Aorta (tissue), 5 donors: Measurements from ENCODE around the gene NKAIN2. TPM values are rescaled to one million over a fixed set of nuclear protein-coding genes. Genes with fewer than 3 reads are reported as not detected.
"Not testable (repeated sequence)": the region's sequence is repeated elsewhere in the genome, so short reads cannot be mapped to it uniquely, and the experiment has no call there.

Source experiments
- ATAC-seq: fragments of 200-7000 bp; cut with Tn5 transposase; one replicate; pipeline ENCODE4 v1.9.1; 2022; ENCODE audit warnings: moderate library complexity; ENCODE audit not compliant: low FRiP score
- DNase-seq, 2 donors: peaks; one replicate each; pipeline ENCODE4 v3.0.0-alpha.2; 2020
- H3K27ac ChIP-seq, 2 donors: one replicate each; pipeline ENCODE4 v1.5.1; 2013; ENCODE audit warnings: low read length in 2 of 2, mild to moderate bottlenecking in 2 of 2, moderate library complexity in 2 of 2, control low read depth in 1 of 2, inconsistent platforms in 1 of 2, low read depth in 1 of 2
- H3K27me3 ChIP-seq, 2 donors: one replicate each; pipeline ENCODE4 v1.6.1; 2013; ENCODE audit warnings: control low read depth in 1 of 2, low read length in 1 of 2, mild to moderate bottlenecking in 1 of 2, moderate library complexity in 1 of 2; ENCODE audit not compliant: insufficient read depth in 2 of 2, control insufficient read depth in 1 of 2
- H3K36me3 ChIP-seq, 2 donors: one replicate each; pipeline ENCODE4 v1.6.1; 2013; ENCODE audit warnings: control low read depth in 1 of 2, low read length in 1 of 2, mild to moderate bottlenecking in 1 of 2; ENCODE audit not compliant: insufficient read depth in 2 of 2, control insufficient read depth in 1 of 2
- H3K4me1 ChIP-seq, 2 donors: one replicate each; pipeline ENCODE4 v1.6.1; 2013; ENCODE audit warnings: low read length in 2 of 2, control low read depth in 1 of 2, mild to moderate bottlenecking in 1 of 2, moderate library complexity in 1 of 2; ENCODE audit not compliant: insufficient read depth in 2 of 2, control insufficient read depth in 1 of 2
- H3K4me3 ChIP-seq, 2 donors: one replicate each; pipeline ENCODE4 v1.5.1; 2013; ENCODE audit warnings: low read length in 2 of 2, control low read depth in 1 of 2, mild to moderate bottlenecking in 1 of 2
- H3K9me3 ChIP-seq: one replicate; pipeline ENCODE4 v1.6.1; 2013; ENCODE audit warnings: mild to moderate bottlenecking, low read length; ENCODE audit not compliant: control insufficient read depth
- WGBS, 2 donors: extraction: QIAGEN DNeasy Blood & Tissue Kit; methylation state at CpG; one replicate each; pipeline ENCODE4 v1.1.7; 2013; 5-methylcytosine and 5-hydroxymethylcytosine counted together
- intact Hi-C, 2 donors: fragments of 100-400 bp; cut with DNase I; formaldehyde crosslinking; loops; one replicate each; pipeline versions ENCODE4 v1.14.2 to v1.15.0; 2022
- polyA plus RNA-seq, 2 donors: library from polyadenylated mRNA; stranded (reverse); fragments of 200-250 nt; gene quantifications; one replicate each; pipeline ENCODE4 v1.2.3, GENCODE V29; 2013
- total RNA-seq, 2 donors: library from RNA; stranded (reverse); fragmentation: NEBNext Ultra II Directional; extraction: Animal tissue kit (Norgen Biotek cat#: 25700); gene quantifications; one replicate each; pipeline ENCODE4 v1.2.1, GENCODE V29; 2021
- donor health status: healthy with polysubstance abuse.
- donor health status: Bipolar disorder and iron deficiency.
- donor health status: DM: no; HTN: no; CAD: no.
- donor health status: DM: no; HTN: no; CAD: no.
- donor health status: DM: yes; HTN: yes; CAD: no.

Gene NKAIN2
- total and polyA plus RNA-seq, 4 donors, result 1.4 to 1.9 TPM; not detected in 2

- DNase-seq (no peak), ATAC-seq (no peak)
- Histone ChIP-seq H3K4me3 (no peak overlapping the region), H3K4me1 (no peaks in the 10 kb centered on the region), H3K27ac (no peak overlapping the region), H3K27me3 (no peaks in the 10 kb centered on the region), H3K36me3 (no peaks in the 10 kb centered on the region), H3K9me3 (no peaks in the 10 kb centered on the region)
- intact Hi-C loops, result no loop called here
These were observed 169.1 kb downstream of the NKAIN2 start for GRCh38 chr6:123972600-123973294.

- WGBS, 2 donors, result 61 to 62% methylated on average over 2 of the region's 2 CpGs
These were observed 176.6 kb downstream of the NKAIN2 start for GRCh38 chr6:123980311-123980710.

GRCh38 chr6:123986938-123987337 is 183.3 kb downstream of the NKAIN2 start:
- ATAC-seq (no peak), DNase-seq (no peak)
- Histone ChIP-seq H3K4me1 (no peaks in the 10 kb centered on the region), H3K27me3 (no peaks in the 10 kb centered on the region), H3K9me3 (no peaks in the 10 kb centered on the region), H3K36me3 (no peaks in the 10 kb centered on the region), H3K27ac (no peak overlapping the region), H3K4me3 (no peak overlapping the region)
- 94 to 95% methylated on average over 4 of the region's 4 CpGs for WGBS, 2 donors
- intact Hi-C loops, result no loop called here

More at GRCh38 chr6:123980311-123980710, 176.6 kb downstream of the NKAIN2 start:
- Histone ChIP-seq H3K9me3 (no peaks in the 10 kb centered on the region), H3K27me3 (no peaks in the 10 kb centered on the region), H3K4me1 (no peaks in the 10 kb centered on the region), H3K27ac (no peak overlapping the region), H3K36me3 (no peaks in the 10 kb centered on the region), H3K4me3 (no peak overlapping the region)
- DNase-seq, result no peak
- ATAC-seq, result no peak
- intact Hi-C loops, result no loop called here

DNA sequence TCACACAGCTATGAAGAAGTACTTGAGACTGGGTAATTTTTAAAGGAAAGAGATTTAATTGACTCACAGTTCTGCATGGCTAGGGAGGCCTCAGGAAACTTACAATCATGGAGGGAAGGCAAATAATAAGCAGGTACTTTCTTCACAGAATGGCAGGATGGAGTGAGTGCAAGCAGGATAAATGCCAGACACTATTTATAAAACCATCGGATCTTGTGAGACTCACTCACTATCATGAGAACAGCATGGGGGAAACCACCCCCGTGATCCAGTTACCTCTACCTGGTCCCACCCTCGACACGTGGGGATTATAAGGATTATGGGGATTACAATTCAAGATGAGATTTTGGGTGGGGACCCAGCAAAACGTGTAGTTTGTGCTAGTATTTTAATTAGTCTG is 186.3 kb downstream of the NKAIN2 start:
- H3K36me3 ChIP-seq, DNase-seq, H3K27me3 ChIP-seq, H3K27ac ChIP-seq, ATAC-seq, H3K9me3 ChIP-seq, H3K4me3 ChIP-seq, intact Hi-C loops, H3K4me1 ChIP-seq: not testable (repeated sequence)
- WGBS, 2 donors, result 58 to 59% methylated on average over 5 of the region's 5 CpGs

- 89 to 97% methylated on average over 2 of the region's 2 CpGs for WGBS, 2 donors
- Histone ChIP-seq H3K4me1 (no peaks in the 10 kb centered on the region), H3K36me3 (no peaks in the 10 kb centered on the region), H3K4me3 (no peak overlapping the region), H3K27me3 (no peaks in the 10 kb centered on the region), H3K9me3 (no peaks in the 10 kb centered on the region), H3K27ac (no peak overlapping the region)
- intact Hi-C loops, result no loop called here
- DNase-seq, result no peak
- no peak for ATAC-seq
These were observed 186.7 kb downstream of the NKAIN2 start for GRCh38 chr6:123990376-123990775.

DNA sequence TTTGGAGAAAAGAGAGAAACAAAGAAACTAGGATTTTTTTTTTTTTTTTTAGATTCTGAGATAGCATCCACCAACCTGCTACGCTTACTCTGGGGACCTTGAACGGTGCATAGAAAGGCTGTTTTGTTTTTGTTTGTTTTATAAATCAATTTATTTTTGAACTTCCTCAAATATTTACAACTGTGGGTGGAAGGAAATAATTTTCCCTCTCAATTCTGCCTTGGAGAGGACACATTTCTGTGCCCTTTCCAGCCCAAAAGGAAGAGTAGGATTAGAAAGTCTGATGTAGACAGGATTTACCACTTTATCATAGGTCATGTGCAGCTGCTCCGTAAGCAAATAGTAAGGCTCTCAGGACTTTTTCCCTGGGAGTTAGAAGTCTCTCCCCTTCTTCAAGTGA is 190.5 kb downstream of the NKAIN2 start:
- Histone ChIP-seq H3K27me3 (no peaks in the 10 kb centered on the region), H3K36me3 (no peaks in the 10 kb centered on the region), H3K4me1 (no peaks in the 10 kb centered on the region), H3K27ac (no peak overlapping the region), H3K4me3 (no peak overlapping the region), H3K9me3 (no peaks in the 10 kb centered on the region)
- intact Hi-C loops, result no loop called here
- WGBS, 2 donors, result 68 to 86% methylated on average over 3 of the region's 3 CpGs
- ATAC-seq (no peak), DNase-seq (no peak)

GRCh38 chr6:123994891-123995635 is 191.4 kb downstream of the NKAIN2 start:
- Histone ChIP-seq H3K27me3 (no peaks in the 10 kb centered on the region), H3K4me3 (no peak overlapping the region), H3K36me3 (no peaks in the 10 kb centered on the region), H3K27ac (no peak overlapping the region), H3K4me1 (no peaks in the 10 kb centered on the region), H3K9me3 (no peaks in the 10 kb centered on the region)
- intact Hi-C loops, result no loop called here
- 72 to 78% methylated on average over 4 of the region's 4 CpGs for WGBS, 2 donors
- no peak for ATAC-seq
- DNase-seq, result no peak

DNA sequence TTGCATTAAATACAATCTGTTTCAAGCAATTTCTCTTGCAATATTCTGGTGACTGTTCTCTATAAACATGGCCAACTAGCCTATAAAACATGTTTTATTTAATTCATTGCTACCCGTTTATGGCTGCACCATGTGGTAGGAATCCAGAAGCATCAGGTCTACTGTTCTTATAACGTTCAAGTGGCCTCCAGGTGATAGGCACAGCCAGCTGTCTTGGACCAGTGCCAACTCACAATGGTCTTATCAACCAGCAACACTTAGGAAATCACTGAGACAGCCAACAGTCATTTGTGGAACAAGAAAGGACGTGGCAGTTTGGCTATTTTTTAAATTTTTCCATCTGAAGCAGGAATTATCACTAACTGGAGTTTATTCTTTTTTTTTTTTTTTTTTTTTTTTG is 193.6 kb downstream of the NKAIN2 start:
- no peaks in the 10 kb centered on the region for H3K27me3 ChIP-seq
- ATAC-seq (no peak), DNase-seq (no peak)
- 43 to 45% methylated on average over 3 of the region's 3 CpGs for WGBS, 2 donors
- no peaks in the 10 kb centered on the region for H3K36me3 ChIP-seq
- intact Hi-C loops, result no loop called here
- H3K4me3 ChIP-seq, result no peak overlapping the region
- H3K27ac ChIP-seq, result no peak overlapping the region
- no peaks in the 10 kb centered on the region for H3K4me1 ChIP-seq
- no peaks in the 10 kb centered on the region for H3K9me3 ChIP-seq
